ENCODE measurements around the gene ZNF614. TPM values are rescaled to one million over a fixed set of nuclear protein-coding genes. Genes with fewer than 3 reads are reported as not detected.

Gene ZNF614
- total and polyA plus RNA-seq, 9 of the 15 experiments (the other 6 are each of a cell fraction or from before 2014, with no cell fraction given), result 4.9 to 16.3 (median 11.4) TPM

- Histone ChIP-seq H3K9me1 (ENCODE audit: control insufficient read depth, insufficient read depth, low read length) (no peaks in the 10 kb centered on the region), H3K9me3 (replicated peaks; ENCODE audit: control insufficient read depth, insufficient read depth, low read depth, low read length) (peaks cover 37% of the 10 kb centered on the region), H3K79me2 (ENCODE audit: control insufficient read depth, insufficient read depth, low read length) (no peaks in the 10 kb centered on the region), H4K20me1 (replicated peaks; ENCODE audit: control insufficient read depth, insufficient read depth, low read length) (no peaks in the 10 kb centered on the region), H2AFZ (ENCODE audit: low read depth, low read length) (no peak overlapping the region), H3K36me3 (ENCODE audit: control insufficient read depth, insufficient read depth, low read length) (peaks cover 32% of the 10 kb centered on the region; the same call in 2 of the 3 replicates), H3K9ac (ENCODE audit: insufficient read depth in 1 of 2, low read depth in 2 of 2, low read length in 2 of 2) (no peak overlapping the region), H3K4me2 (ENCODE audit: insufficient read depth, low read length) (no peak overlapping the region), H3K4me3 (no peak overlapping the region), H3K4me1 (replicated peaks in 1 of 2; ENCODE audit: control insufficient read depth in 2 of 2, insufficient read depth in 2 of 2, low read length in 2 of 2) (no peaks in the 10 kb centered on the region), H3K27ac (ENCODE audit: extremely low read depth, low read depth, low read length) (no peak overlapping the region), H3K27me3 (ENCODE audit: control insufficient read depth in 2 of 2, insufficient read depth in 2 of 2, low read length in 2 of 2) (no peaks in the 10 kb centered on the region)
- no peak for FAIRE-seq
- in situ Hi-C loops (cut with MboI) (no loop called here), intact Hi-C loops (cut with micrococcal nuclease) (no loop called here)
- no peak for DNase-seq (ENCODE audit: extremely low read depth in 1 of 4, low spot score in 3 of 4)
- 79% methylated on average over 12 of the region's 12 CpGs for WGBS (ENCODE audit: insufficient coverage, low coverage, missing lambda C conversion rate)
- CTCF ChIA-PET (ENCODE audit: low intra/inter-chr PET ratio), result no interaction called here
- BruUV-seq (replicated peaks), result no TSS peak
- POLR2A ChIA-PET, result no interaction called here
- no peak for ATAC-seq
- TF ChIP-seq CEBPG (CRISPR knock-in tag; IDR thresholded peaks at IDR 0.05) (no peak), CEBPG (tag; conservative IDR thresholded peaks at IDR 0.05 in 1 of 2, IDR thresholded peaks at IDR 0.05 in 1 of 2) (0 out of 4 replicates have a peak, but pooled peaks of 1 of the 2 experiments have one; percentile 45), MYC (IDR thresholded peaks at IDR 0.05; ENCODE audit: low read depth, low read length) (no peak), MYC (CRISPR knock-in tag; IDR thresholded peaks at IDR 0.05; ENCODE audit: borderline replicate concordance, low read depth) (no peak), ZBTB33 (CRISPR knock-in tag; IDR thresholded peaks at IDR 0.05) (no peak), CEBPB (tag; IDR thresholded peaks at IDR 0.05) (0 out of 2 replicates have a peak, but pooled peaks have one; percentile 9), XRCC3 (IDR thresholded peaks at IDR 0.05) (0 out of 2 replicates have a peak, but pooled peaks have one; percentile 23), NCOR1 (IDR thresholded peaks at IDR 0.05) (no peak), ZNF274 (IDR thresholded peaks at IDR 0.05; ENCODE audit: borderline replicate concordance, low read depth, low read length) (peak; percentile 69; the same call in 1 of the 2 replicates), L3MBTL2 (IDR thresholded peaks at IDR 0.05) (no peak), CBX3 (IDR thresholded peaks at IDR 0.05; ENCODE audit: borderline replicate concordance in 1 of 2, low read length in 2 of 2) (peak in 1 of 2 experiments; percentile 72; a peak in 2 of 3 replicates), ZNF75A (CRISPR knock-in tag; IDR thresholded peaks at IDR 0.05) (peak; percentile 97), NR2C2 (CRISPR knock-in tag; IDR thresholded peaks at IDR 0.05) (no peak), NR2C2 (tag; IDR thresholded peaks at IDR 0.05) (no peak), ZNF561 (CRISPR knock-in tag; conservative IDR thresholded peaks at IDR 0.05) (no peak), ZNF212 (CRISPR knock-in tag; IDR thresholded peaks at IDR 0.05) (no peak), ZNF280A (IDR thresholded peaks at IDR 0.05; ENCODE audit: low read depth, partially characterized antibody) (peak; percentile 82), CBX5 (IDR thresholded peaks at IDR 0.05; ENCODE audit: borderline replicate concordance, low read depth) (0 out of 2 replicates have a peak, but pooled peaks have one; percentile 54), NRF1 (conservative IDR thresholded peaks at IDR 0.05 in 1 of 2, IDR thresholded peaks at IDR 0.05 in 1 of 2) (no peak), NEUROD1 (IDR thresholded peaks at IDR 0.05; ENCODE audit: borderline replicate concordance, low read depth, low read length, partially characterized antibody) (no peak)
These were observed 6.0 kb upstream of the ZNF614 start for GRCh38 chr19:52034051-52034728.

All from K562 (cell line).